K562 (cell line): Measurements from ENCODE around the gene DYRK1A. TPM values are rescaled to one million over a fixed set of nuclear protein-coding genes. Genes with fewer than 3 reads are reported as not detected.
A peak's percentile ranks its signal among the peaks of the same experiment; 100 is the strongest.

ENCODE experiments used
- ADNP ChIP-seq: fragments of 200-800 bp; sonication (Bioruptor generic); IDR thresholded peaks from 2 replicates; pipeline ENCODE4 v1.6.1; 2016; ENCODE audit warnings: missing genetic modification characterization, missing compliant biosample characterization
- CBFA2T3 ChIP-seq: fragments of 450-650 bp; IDR thresholded peaks from 2 replicates; pipeline ENCODE4 v1.6.1; 2017
- E2F8 ChIP-seq: fragments of 450-650 bp; IDR thresholded peaks from 2 replicates; pipeline ENCODE4 v1.7.1; 2018; ENCODE audit warnings: mild to moderate bottlenecking, low read depth; ENCODE audit not compliant: partially characterized antibody
- ETS2 ChIP-seq: IDR thresholded peaks from 2 replicates; pipeline ENCODE4 v1.6.1; 2016; ENCODE audit warnings: borderline replicate concordance, missing genetic modification characterization, mild to moderate bottlenecking, moderate library complexity, missing compliant biosample characterization; ENCODE audit not compliant: poor library complexity, severe bottlenecking
- FOXA3 ChIP-seq, 2 experiments: fragments of 450-650 bp in 1 of 2; sonication (generic) in 1 of 2; formaldehyde crosslinking; IDR thresholded peaks in 1 of 2; conservative IDR thresholded peaks in 1 of 2; 2 replicates each; pipeline versions ENCODE4 v1.4.0 to v1.8.0; 2020 to 2022; ENCODE audit warnings: mild to moderate bottlenecking in 2 of 2, missing genetic modification reagents in 1 of 2
- FOXK1 ChIP-seq: sonication (generic); formaldehyde crosslinking; IDR thresholded peaks from 2 replicates; pipeline ENCODE4 v1.8.0; 2022; ENCODE audit warnings: missing genetic modification reagents, mild to moderate bottlenecking, borderline replicate concordance
- GABPA ChIP-seq: fragments of 200-800 bp; sonication (Bioruptor generic); conservative IDR thresholded peaks from 2 replicates; pipeline ENCODE4 v1.6.1; 2016; ENCODE audit warnings: low read depth, missing genetic modification characterization, missing compliant biosample characterization
- GTF2A2 ChIP-seq: IDR thresholded peaks from 2 replicates; pipeline ENCODE4 v1.6.1; 2016; ENCODE audit warnings: mild to moderate bottlenecking, missing genetic modification characterization, missing compliant biosample characterization
- MAFF ChIP-seq: IDR thresholded peaks from 2 replicates; pipeline ENCODE4 v1.6.1; 2012; ENCODE audit warnings: low read length, improper control_type of control experiment
- MCM7 ChIP-seq, 2 experiments: fragments of 450-650 bp; IDR thresholded peaks; 2 replicates each; pipeline ENCODE4 v1.6.1; 2016 to 2018
- MEF2A ChIP-seq: IDR thresholded peaks from 2 replicates; pipeline ENCODE4 v1.6.1; 2011; ENCODE audit warnings: low read depth, mild to moderate bottlenecking, low read length, moderate library complexity; ENCODE audit not compliant: control insufficient read depth
- NFIC ChIP-seq: fragments of 450-650 bp; IDR thresholded peaks from 2 replicates; pipeline ENCODE4 v1.6.1; 2017; ENCODE audit warnings: mild to moderate bottlenecking, inconsistent platforms
- PCBP1 ChIP-seq: fragments of 200-400 bp; formaldehyde crosslinking; IDR thresholded peaks from 2 replicates; pipeline ENCODE4 v1.6.1; 2018; ENCODE audit warnings: mild to moderate bottlenecking, low read depth, low read length; ENCODE audit not compliant: poor library complexity, severe bottlenecking
- POLR2B ChIP-seq: fragments of 450-650 bp; IDR thresholded peaks from 2 replicates; pipeline ENCODE4 v1.6.1; 2018; ENCODE audit warnings: low read depth; ENCODE audit not compliant: partially characterized antibody
- POU5F1 ChIP-seq: fragments of 150-350 bp; IDR thresholded peaks from 2 replicates; pipeline ENCODE4 v1.6.1; 2014; ENCODE audit warnings: borderline replicate concordance, low read length, low read depth, mild to moderate bottlenecking; ENCODE audit not compliant: partially characterized antibody
- SMARCE1 ChIP-seq: fragments of 450-650 bp; IDR thresholded peaks from 2 replicates; pipeline ENCODE4 v1.7.1; 2016; ENCODE audit warnings: mild to moderate bottlenecking
- TRIM24 ChIP-seq, 2 experiments: fragments of 450-650 bp; IDR thresholded peaks; 2 replicates each; pipeline ENCODE4 v1.6.1; 2016
- ZC3H4 ChIP-seq: sonication (generic); formaldehyde crosslinking; IDR thresholded peaks from 2 replicates; pipeline ENCODE4 v1.9.0; 2021; ENCODE audit warnings: missing genetic modification reagents, borderline replicate concordance
- ZNF512 ChIP-seq: IDR thresholded peaks from 2 replicates; pipeline ENCODE4 v1.6.1; 2016; ENCODE audit warnings: missing genetic modification characterization, missing compliant biosample characterization
- ZNF717 ChIP-seq: fragments of 250-450 bp; sonication (Bioruptor Pico); IDR thresholded peaks from 2 replicates; pipeline ENCODE4 v1.5.0; 2021
- polyA plus RNA-seq, 8 experiments: library from polyadenylated mRNA; depleted of rRNA in 4 of 8; stranded (reverse) in 5 of 8; unstranded in 3 of 8; fragments of >200 nt; fragmentation: Nextera tagmentation in 2 of 8; fragmentation: Illumina TruSeq in 1 of 8; extraction: Ambion mirVana in 2 of 8; extraction: Trizol in 1 of 8; gene quantifications; 2 replicates each; pipeline versions ENCODE4 v1.2.1 to v1.2.3, GENCODE V29; 2011 to 2014; ENCODE audit warnings: inconsistent platforms in 1 of 8, missing spikeins in 1 of 8
- total RNA-seq, 7 experiments: library from RNA; depleted of rRNA in 6 of 7; stranded (reverse); fragments of >200 nt in 6 of 7; fragmentation: Illumina TruSeq in 2 of 7; extraction: Trizol in 2 of 7; gene quantifications; 2 replicates each; pipeline versions ENCODE4 v1.2.1 to v1.2.3, GENCODE V29; 2011 to 2021; ENCODE audit warnings: low replicate concordance in 1 of 7
- TF ChIP-seq, protein P1 (sequence below): fragments of 150-350 bp; IDR thresholded peaks from 2 replicates; pipeline ENCODE4 v1.6.1; 2014; ENCODE audit warnings: low read depth, mild to moderate bottlenecking, low read length, borderline replicate concordance

The DYRK1A gene
- total and polyA plus RNA-seq, 9 of the 15 experiments (the other 6 are each of a cell fraction or from before 2014, with no cell fraction given) = 3.7 to 64.8 (median 42.3) TPM

- TF ChIP-seq, protein P1, sequence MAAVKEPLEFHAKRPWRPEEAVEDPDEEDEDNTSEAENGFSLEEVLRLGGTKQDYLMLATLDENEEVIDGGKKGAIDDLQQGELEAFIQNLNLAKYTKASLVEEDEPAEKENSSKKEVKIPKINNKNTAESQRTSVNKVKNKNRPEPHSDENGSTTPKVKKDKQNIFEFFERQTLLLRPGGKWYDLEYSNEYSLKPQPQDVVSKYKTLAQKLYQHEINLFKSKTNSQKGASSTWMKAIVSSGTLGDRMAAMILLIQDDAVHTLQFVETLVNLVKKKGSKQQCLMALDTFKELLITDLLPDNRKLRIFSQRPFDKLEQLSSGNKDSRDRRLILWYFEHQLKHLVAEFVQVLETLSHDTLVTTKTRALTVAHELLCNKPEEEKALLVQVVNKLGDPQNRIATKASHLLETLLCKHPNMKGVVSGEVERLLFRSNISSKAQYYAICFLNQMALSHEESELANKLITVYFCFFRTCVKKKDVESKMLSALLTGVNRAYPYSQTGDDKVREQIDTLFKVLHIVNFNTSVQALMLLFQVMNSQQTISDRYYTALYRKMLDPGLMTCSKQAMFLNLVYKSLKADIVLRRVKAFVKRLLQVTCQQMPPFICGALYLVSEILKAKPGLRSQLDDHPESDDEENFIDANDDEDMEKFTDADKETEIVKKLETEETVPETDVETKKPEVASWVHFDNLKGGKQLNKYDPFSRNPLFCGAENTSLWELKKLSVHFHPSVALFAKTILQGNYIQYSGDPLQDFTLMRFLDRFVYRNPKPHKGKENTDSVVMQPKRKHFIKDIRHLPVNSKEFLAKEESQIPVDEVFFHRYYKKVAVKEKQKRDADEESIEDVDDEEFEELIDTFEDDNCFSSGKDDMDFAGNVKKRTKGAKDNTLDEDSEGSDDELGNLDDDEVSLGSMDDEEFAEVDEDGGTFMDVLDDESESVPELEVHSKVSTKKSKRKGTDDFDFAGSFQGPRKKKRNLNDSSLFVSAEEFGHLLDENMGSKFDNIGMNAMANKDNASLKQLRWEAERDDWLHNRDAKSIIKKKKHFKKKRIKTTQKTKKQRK = no peak
- no peak for TF ChIP-seq ETS2
- TF ChIP-seq POU5F1 = no peak
- 0 out of 2 replicates have a peak, but pooled peaks have one; percentile 3 for TF ChIP-seq CBFA2T3
- no peak for TF ChIP-seq MAFF
- TF ChIP-seq FOXA3 (CRISPR knock-in tag; conservative IDR thresholded peaks at IDR 0.05 in 1 of 2, IDR thresholded peaks at IDR 0.05 in 1 of 2) = no peak; a peak in 2 of 4 replicates
- TF ChIP-seq SMARCE1 = no peak
- peak; percentile 38 for TF ChIP-seq PCBP1
- TF ChIP-seq ZC3H4 (CRISPR knock-in tag) = no peak
- TF ChIP-seq GTF2A2 (tag) = no peak; the same call in 1 of the 2 replicates
- peak; percentile 95 for TF ChIP-seq FOXK1
- TF ChIP-seq MCM7 (IDR thresholded peaks at IDR 0.05) = no peak
- TF ChIP-seq POLR2B = peak; percentile 88
- TF ChIP-seq ZNF512 (tag) = no peak
- no peak for TF ChIP-seq ZNF717 (CRISPR knock-in tag)
- TF ChIP-seq MEF2A = no peak
- TF ChIP-seq GABPA = peak; percentile 18; the same call in 1 of the 2 replicates
- TF ChIP-seq E2F8 = no peak
- TF ChIP-seq ADNP (tag) = no peak
- TF ChIP-seq NFIC = peak; percentile 42; the same call in 1 of the 2 replicates
- TF ChIP-seq TRIM24 (IDR thresholded peaks at IDR 0.05) = 0 out of 4 replicates have a peak, but pooled peaks of 1 of the 2 experiments have one; percentile 36
Measured at GRCh38 chr21:37563641-37564340, 197.2 kb downstream of the DYRK1A start (continued).
